Chondrocyte (in vitro differentiated cells): Measurements from ENCODE around the gene COBLL1. TPM values are rescaled to one million over a fixed set of nuclear protein-coding genes. Genes with fewer than 3 reads are reported as not detected.

Source experiments
- DNase-seq: peaks from one replicate; pipeline ENCODE4 v3.0.0; 2021; ENCODE audit warnings: mixed read lengths, low spot score
- H3K27ac Mint-ChIP-seq: one replicate; pipeline ENCODE4 v1.8.0; 2021; ENCODE audit warnings: mild to moderate bottlenecking, moderate library complexity, mixed read lengths; ENCODE audit not compliant: unreplicated experiment
- H3K27me3 Mint-ChIP-seq: 2 replicates; pipeline ENCODE4 v1.8.0; 2021; ENCODE audit warnings: low read depth, mixed read lengths
- H3K36me3 Mint-ChIP-seq: 2 replicates; pipeline ENCODE4 v1.8.0; 2021; ENCODE audit warnings: low read depth, mixed read lengths
- H3K4me1 Mint-ChIP-seq: 2 replicates; pipeline ENCODE4 v1.8.0; 2021; ENCODE audit warnings: low read depth, mild to moderate bottlenecking, mixed read lengths
- H3K4me3 Mint-ChIP-seq: one replicate; pipeline ENCODE4 v1.8.0; 2021; ENCODE audit warnings: mild to moderate bottlenecking, moderate library complexity, mixed read lengths; ENCODE audit not compliant: unreplicated experiment
- H3K9me3 Mint-ChIP-seq: 2 replicates; pipeline ENCODE4 v1.8.0; 2021; ENCODE audit warnings: low read depth, mixed read lengths
- total RNA-seq: library from RNA; stranded (reverse); gene quantifications from 3 replicates; pipeline ENCODE4 v1.2.1, GENCODE V29; 2021
- TF ChIP-seq, protein P1 (sequence below): fragments of 200-600 bp; sonication (generic); IDR thresholded peaks from 2 replicates; pipeline ENCODE4 v1.5.0; 2021; ENCODE audit warnings: antibody characterized with exemption, mild to moderate bottlenecking, moderate library complexity

The COBLL1 gene
- total RNA-seq, 1 donor from 2014 or later, result 43.7 TPM

DNA sequence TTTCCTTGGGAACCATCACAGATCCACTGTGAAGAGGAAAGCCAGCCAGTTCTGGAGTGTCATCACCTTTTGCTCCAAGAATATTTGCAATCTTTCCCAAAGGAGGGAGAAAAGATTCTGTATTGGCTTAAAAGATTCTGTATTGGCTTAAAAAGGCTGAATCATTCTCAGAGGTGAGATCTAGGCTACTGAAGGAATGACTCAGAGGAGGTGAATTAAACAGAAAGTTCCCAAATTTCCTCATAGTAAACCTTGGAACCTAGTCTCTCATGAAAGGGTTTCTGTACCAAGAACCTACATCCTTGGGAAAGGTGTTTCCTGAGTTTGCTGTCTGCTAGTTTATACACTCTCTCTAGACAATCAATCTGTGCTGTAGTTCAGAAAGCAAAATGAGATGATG is 186.3 kb downstream of the COBLL1 start:
- H3K36me3 Mint-ChIP-seq, result peaks cover 23% of the 10 kb centered on the region
- DNase-seq, result no peak
- peaks cover 29% of the 10 kb centered on the region for H3K9me3 Mint-ChIP-seq
- TF ChIP-seq, protein P1, sequence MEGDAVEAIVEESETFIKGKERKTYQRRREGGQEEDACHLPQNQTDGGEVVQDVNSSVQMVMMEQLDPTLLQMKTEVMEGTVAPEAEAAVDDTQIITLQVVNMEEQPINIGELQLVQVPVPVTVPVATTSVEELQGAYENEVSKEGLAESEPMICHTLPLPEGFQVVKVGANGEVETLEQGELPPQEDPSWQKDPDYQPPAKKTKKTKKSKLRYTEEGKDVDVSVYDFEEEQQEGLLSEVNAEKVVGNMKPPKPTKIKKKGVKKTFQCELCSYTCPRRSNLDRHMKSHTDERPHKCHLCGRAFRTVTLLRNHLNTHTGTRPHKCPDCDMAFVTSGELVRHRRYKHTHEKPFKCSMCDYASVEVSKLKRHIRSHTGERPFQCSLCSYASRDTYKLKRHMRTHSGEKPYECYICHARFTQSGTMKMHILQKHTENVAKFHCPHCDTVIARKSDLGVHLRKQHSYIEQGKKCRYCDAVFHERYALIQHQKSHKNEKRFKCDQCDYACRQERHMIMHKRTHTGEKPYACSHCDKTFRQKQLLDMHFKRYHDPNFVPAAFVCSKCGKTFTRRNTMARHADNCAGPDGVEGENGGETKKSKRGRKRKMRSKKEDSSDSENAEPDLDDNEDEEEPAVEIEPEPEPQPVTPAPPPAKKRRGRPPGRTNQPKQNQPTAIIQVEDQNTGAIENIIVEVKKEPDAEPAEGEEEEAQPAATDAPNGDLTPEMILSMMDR, result no peak
- no peak overlapping the region for H3K27ac Mint-ChIP-seq
- no peak overlapping the region for H3K4me3 Mint-ChIP-seq
- no peaks in the 10 kb centered on the region for H3K27me3 Mint-ChIP-seq
- no peaks in the 10 kb centered on the region for H3K4me1 Mint-ChIP-seq

DNA sequence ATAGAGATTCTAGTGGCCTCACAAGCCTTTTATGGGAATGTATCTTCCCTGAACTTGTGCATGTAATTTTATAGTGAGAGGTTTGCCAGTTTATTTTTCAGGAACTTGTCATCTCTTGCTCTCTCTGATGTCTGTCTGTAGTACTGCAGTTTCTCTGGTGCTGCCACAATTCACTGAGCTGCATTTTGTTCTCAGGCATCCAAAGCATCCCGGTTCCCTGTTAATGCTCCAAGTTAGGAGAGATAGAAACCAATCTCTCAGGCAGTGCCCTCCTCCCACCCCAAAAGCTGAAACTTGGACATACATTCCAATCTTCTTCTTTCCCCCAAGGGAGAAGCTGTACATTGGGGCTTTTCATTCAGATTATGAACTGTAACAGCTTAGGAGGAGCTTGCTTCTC is 190.3 kb downstream of the COBLL1 start:
- H3K27ac Mint-ChIP-seq, result no peak overlapping the region
- TF ChIP-seq, protein P1, result no peak
- DNase-seq, result no peak
- no peak overlapping the region for H3K4me3 Mint-ChIP-seq
- no peaks in the 10 kb centered on the region for H3K27me3 Mint-ChIP-seq
- no peaks in the 10 kb centered on the region for H3K4me1 Mint-ChIP-seq
- peaks cover 56% of the 10 kb centered on the region for H3K9me3 Mint-ChIP-seq
- peaks cover 21% of the 10 kb centered on the region for H3K36me3 Mint-ChIP-seq

DNA sequence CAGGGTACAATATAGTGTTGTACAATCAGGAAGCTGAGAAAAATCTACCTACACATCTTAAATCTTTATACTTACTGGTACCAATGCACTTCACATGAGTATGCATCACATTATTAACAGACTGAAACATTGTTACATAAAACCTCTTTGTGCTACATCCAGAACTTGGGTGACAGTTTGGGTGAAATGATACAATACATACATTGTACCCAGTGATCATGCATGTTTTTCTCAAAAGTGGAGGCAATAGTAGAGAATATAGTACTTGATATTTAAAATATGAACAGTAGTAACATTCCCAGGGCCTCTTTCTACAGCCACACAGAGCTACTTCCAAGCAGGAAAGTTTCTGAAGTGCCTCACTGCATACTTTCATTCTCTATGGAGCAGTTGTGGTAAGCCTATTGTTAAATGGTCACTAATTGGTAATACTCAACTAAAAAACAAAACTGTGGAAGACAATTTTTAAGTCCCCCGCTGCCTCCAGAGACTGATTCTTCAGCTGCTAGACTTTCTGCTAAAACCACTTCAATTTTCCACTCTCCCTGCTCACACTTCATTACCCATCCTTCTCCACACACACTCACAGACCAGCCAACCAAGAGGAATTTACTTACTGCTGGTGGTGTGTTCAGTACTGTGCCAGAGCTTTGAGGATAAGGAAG is 197.5 kb downstream of the COBLL1 start:
- Mint-ChIP-seq H3K4me3 (no peak overlapping the region), H3K27ac (no peak overlapping the region), H3K4me1 (peaks cover 8% of the 10 kb centered on the region), H3K9me3 (peaks cover 21% of the 10 kb centered on the region), H3K36me3 (peaks cover 3% of the 10 kb centered on the region), H3K27me3 (no peaks in the 10 kb centered on the region)
- TF ChIP-seq, protein P1, result no peak
- DNase-seq, result no peak

DNA sequence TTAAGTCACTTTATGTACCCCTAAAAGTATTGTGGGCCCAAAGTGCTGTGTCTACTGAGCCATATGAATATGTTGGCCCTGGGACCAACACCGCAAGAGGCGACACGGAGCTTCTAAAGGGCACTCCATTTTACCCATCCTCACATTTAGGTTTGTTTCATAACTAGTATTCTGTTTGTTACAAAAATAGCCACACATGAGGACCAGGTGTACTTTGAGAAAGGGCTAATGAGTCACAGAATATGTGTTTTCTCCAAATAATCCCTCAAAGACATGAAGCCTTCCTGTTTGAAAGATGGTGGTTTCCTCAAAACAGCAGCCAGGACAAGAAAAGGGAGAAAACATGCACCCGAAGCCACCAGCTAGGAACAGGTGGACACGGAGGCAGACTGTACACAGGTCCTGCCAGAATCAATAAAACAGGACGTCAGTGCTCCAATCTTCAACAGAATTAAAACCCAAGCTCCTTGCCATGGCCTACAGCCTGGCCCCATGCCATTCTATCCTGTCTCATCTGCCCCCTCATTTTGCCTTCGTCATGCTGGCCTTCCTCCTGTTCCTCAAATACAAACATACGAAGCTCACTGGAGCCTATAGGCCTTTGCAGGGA is 198.6 kb downstream of the COBLL1 start:
- Mint-ChIP-seq H3K9me3 (peaks cover 10% of the 10 kb centered on the region), H3K27me3 (no peaks in the 10 kb centered on the region), H3K4me3 (no peak overlapping the region)

DNA sequence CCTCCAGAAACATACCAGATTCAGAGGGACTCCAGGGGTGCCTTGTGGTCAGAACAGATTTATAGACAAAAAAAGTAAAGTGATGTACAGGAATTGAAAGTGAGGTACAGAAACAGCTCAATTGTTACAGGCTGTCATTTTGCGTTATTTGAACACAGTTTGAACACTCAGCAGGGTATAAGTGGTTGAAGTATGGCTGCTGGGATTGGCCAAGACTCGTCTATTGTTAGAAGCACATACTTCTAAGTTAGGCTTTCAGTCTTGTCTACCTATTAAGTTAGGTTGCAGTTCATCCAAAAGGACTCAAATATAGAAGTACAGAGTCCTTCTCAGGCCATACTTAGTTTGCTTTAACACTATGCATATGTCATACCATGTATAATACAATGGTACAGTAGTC is 199.4 kb downstream of the COBLL1 start:
- TF ChIP-seq, protein P1, result no peak
- Mint-ChIP-seq H3K27me3 (no peaks in the 10 kb centered on the region), H3K27ac (no peak overlapping the region), H3K9me3 (peaks cover 2% of the 10 kb centered on the region), H3K36me3 (no peaks in the 10 kb centered on the region), H3K4me3 (no peak overlapping the region), H3K4me1 (peaks cover 8% of the 10 kb centered on the region)
- DNase-seq, result no peak

More for the DNA sequence above, 198.6 kb downstream of the COBLL1 start:
- DNase-seq, result no peak
- Mint-ChIP-seq H3K36me3 (no peaks in the 10 kb centered on the region), H3K4me1 (peaks cover 8% of the 10 kb centered on the region), H3K27ac (no peak overlapping the region)
- TF ChIP-seq, protein P1, result no peak

Other genes starting within 250 kb of the COBLL1 start
- 1.1 to 2.4 TPM (median 1.2 TPM) in 3 replicates for gene GRB14, start 220.3 kb downstream of the COBLL1 start, total RNA-seq
- 0.12 to 0.36 TPM (median 0.18 TPM) in 3 replicates for gene SLC38A11, start 113.7 kb upstream of the COBLL1 start, total RNA-seq